ENCODE data around the gene NDST3.

NDST3 gene

GRCh38 chr4:118082182-118082581 is 47.9 kb downstream of the NDST3 start:
- DNase-seq, result no peak

GRCh38 chr4:118085700-118086099 is 51.4 kb downstream of the NDST3 start:
- no peak for DNase-seq

- DNase-seq, result peak; percentile 24
These were observed 52.1 kb downstream of the NDST3 start for GRCh38 chr4:118086344-118086743.

- no peak for DNase-seq
These were observed 53.1 kb downstream of the NDST3 start for GRCh38 chr4:118087366-118087765.

- no peak for DNase-seq
These were observed 64.8 kb downstream of the NDST3 start for GRCh38 chr4:118099106-118099505.

- no peak for DNase-seq
These were observed 67.9 kb downstream of the NDST3 start for GRCh38 chr4:118102195-118102594.

- no peak for DNase-seq
These were observed 78.1 kb downstream of the NDST3 start for GRCh38 chr4:118112117-118113046.

GRCh38 chr4:118113220-118113619 is 78.9 kb downstream of the NDST3 start:
- no peak for DNase-seq

- DNase-seq, result no peak
These were observed 80.4 kb downstream of the NDST3 start for GRCh38 chr4:118114720-118115119.

GRCh38 chr4:118120120-118120760 is 86.0 kb downstream of the NDST3 start:
- DNase-seq, result no peak

GRCh38 chr4:118124997-118125396 is 90.7 kb downstream of the NDST3 start:
- DNase-seq, result no peak

GRCh38 chr4:118139241-118139640 is 105.0 kb downstream of the NDST3 start:
- DNase-seq, result no peak

- DNase-seq, result no peak
These were observed 107.0 kb downstream of the NDST3 start for GRCh38 chr4:118141240-118141639.

- no peak for DNase-seq
These were observed 120.4 kb downstream of the NDST3 start for GRCh38 chr4:118154649-118155048.

- DNase-seq, result no peak
These were observed 121.2 kb downstream of the NDST3 start for GRCh38 chr4:118155516-118155915.

GRCh38 chr4:118158763-118159375 is 124.6 kb downstream of the NDST3 start:
- no peak for DNase-seq

GRCh38 chr4:118167306-118167705 is 133.0 kb downstream of the NDST3 start:
- DNase-seq, result no peak

GRCh38 chr4:118171381-118171780 is 137.1 kb downstream of the NDST3 start:
- no peak for DNase-seq

GRCh38 chr4:118173126-118173525 is 138.8 kb downstream of the NDST3 start:
- DNase-seq, result no peak

GRCh38 chr4:118173956-118174725 is 139.9 kb downstream of the NDST3 start:
- DNase-seq, result no peak

- DNase-seq, result no peak
These were observed 141.2 kb downstream of the NDST3 start for GRCh38 chr4:118175506-118175905.

- DNase-seq, result no peak
These were observed 142.8 kb downstream of the NDST3 start for GRCh38 chr4:118177126-118177525.

GRCh38 chr4:118180776-118181175 is 146.5 kb downstream of the NDST3 start:
- no peak for DNase-seq
